ENCODE measurements around the gene FAM53C.
A peak's percentile ranks its signal among the peaks of the same experiment; 100 is the strongest.
"Not testable (repeated sequence)": the region's sequence is repeated elsewhere in the genome, so short reads cannot be mapped to it uniquely, and the experiment has no call there.

Gene FAM53C

DNA sequence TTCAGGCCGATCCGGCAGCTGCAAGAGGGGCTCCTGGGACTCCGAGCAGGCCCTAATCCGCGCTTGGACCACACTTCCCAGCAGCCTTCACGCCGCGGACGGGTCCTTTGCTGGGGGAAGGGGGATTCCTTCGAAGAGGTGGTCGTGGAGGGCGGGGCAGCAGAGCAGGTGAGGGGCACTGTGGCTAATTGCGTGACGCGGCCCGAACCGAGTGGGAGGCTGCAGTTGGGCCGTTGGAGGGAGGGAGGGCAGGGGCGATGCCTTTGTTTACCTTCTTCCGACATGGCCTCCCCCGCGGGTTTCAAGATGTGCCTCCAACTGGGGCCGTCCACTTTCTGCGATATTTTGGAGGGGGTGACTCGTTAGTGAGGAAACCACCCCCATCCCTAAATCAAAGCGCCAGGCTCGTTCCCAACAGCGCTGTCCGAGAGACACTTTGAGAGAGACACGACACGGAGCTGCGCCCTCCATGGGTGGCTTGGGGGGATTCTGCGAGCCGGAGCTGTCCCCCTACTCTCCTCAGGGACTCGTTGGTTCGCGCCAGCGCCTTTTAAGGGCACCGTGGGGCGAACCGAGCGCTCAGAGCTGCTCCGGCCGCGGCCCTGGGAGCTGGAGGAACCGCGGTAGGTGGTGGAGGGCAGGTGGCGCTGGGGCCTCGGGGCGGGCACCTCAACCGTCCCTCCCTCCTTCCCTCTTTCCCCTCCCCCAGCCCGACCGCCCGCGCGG is at the start of gene FAM53C:
FAM53C (plus strand) TSS at position 582 of the 726 bp plus-strand sequence. CDS start 3,070 bp downstream, outside the sequence.
- peak; percentile 89 for DNase-seq

DNA sequence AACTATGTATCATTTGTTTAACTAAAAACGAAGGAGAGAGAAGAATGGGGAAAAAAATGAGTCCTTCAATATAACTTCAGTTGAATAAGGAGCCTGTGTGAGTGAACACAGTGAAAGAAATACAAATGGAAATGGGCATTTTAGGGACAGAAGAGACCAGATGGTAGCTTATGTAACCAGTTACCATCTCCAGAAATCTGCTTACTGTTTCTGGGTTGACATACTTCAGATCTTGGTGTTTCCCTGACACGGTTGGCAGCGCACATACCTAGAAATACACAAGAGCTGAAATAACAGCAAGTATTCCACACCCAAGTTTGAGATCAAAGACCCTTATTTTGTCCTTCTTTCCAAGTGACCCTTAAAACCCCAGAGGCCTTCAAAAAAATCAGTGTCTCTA is 48.8 kb upstream of the FAM53C start:
- DNase-seq, result no peak

DNA sequence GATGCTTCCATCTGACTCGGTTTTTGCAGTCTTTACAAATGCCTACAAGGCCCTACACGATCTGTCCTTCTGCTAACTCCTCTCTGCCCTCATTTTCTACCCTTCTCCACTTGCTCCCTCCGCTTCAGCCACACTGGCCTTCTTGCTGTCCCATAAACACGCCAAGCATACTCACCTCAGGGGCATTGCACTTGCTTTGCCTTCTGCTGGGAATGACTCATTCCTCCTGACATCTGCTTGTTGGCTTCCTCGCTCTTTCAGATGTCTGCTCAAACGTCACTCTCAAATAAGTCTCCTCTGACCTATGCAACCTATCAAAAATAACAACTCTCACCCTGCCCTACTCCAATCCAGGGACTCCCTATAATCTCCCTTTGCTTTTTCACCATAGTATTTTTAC is 34.7 kb upstream of the FAM53C start:
- no peak for DNase-seq

DNA sequence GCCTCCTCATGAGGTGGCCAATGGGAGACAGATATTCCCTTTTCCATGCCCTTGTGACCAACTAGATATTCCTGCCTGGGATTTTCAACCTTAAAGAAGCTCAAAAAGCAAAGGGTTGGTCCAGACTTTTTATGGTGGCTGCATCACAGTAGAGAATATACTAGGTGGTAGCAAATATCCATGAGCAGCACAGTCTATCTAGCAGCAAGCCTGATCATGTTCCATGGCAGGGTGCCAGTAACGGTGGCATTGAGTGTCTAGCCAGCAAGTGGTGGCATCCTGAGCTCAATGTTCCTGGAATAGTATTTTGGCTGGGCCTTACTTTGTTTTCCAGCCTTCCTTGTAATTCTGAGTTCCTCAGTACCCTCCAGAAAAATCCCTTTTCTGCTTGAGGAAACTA is 32.3 kb upstream of the FAM53C start:
- DNase-seq, result no peak

DNA sequence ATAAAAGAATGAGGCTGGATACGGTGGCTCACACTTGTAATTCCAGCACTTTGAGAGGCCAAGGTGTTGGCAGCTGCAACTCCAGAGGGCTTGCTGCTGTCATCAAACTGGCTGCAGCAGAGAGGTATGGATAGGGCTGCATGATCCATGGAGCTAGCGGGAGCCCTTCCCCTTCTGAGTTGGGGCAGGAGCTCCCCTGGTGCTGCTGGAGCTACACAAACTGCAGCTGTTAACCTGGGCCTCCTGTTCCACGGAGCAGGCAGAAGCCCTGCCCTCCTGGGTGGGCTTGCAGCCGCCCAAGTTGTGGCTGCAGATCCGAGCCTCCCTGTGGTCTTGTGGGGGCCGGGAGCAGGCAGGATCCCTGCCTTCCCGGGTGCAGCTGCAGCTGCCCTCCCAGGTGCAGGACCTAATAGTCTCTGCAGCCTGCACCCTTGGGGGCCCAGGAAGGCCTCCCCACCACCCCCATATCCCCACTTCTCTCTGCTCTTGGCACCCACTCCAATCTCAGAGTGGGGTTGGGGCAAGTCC is 22.3 kb upstream of the FAM53C start:
- DNase-seq, result no peak

DNA sequence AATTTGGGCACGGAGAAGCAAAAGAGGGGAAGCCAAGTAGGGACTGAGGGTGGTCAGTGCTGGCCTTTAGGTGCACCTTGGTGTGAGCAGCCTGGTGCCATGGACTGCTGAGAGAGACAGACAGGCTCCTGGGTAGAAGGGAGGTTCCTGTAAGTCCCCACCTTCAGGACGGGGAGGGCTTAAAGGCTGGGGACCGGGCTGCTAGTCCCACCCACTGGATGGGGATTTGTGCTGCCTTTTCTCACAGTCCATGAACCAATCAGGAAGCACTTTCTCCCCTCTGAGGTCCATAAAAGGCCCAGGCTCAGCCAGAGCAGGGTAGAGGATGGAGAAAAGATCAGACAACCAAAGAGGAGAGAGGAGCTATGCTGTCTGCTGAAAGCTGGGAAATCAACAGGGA is 21.7 kb upstream of the FAM53C start:
- DNase-seq, result no peak

DNA sequence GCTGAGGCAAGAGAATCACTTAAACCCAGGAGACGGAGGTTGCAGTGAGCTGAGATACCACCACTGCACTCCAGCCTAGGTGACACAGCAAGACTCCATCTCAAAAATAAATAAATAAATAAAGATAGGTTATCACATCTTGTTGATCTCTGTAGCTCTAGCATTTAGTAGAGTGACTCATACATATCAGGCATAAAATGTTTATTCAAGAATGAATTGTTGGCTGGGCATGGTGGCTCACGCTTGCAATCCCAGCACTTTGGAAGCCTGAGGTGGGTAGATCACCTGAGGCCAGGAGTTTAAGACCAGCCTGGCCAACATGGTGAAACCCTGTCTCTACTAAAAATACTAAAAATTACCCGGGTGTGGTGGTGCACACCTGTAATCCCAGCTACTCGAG is 19.9 kb upstream of the FAM53C start:
- not testable (repeated sequence) for DNase-seq

DNA sequence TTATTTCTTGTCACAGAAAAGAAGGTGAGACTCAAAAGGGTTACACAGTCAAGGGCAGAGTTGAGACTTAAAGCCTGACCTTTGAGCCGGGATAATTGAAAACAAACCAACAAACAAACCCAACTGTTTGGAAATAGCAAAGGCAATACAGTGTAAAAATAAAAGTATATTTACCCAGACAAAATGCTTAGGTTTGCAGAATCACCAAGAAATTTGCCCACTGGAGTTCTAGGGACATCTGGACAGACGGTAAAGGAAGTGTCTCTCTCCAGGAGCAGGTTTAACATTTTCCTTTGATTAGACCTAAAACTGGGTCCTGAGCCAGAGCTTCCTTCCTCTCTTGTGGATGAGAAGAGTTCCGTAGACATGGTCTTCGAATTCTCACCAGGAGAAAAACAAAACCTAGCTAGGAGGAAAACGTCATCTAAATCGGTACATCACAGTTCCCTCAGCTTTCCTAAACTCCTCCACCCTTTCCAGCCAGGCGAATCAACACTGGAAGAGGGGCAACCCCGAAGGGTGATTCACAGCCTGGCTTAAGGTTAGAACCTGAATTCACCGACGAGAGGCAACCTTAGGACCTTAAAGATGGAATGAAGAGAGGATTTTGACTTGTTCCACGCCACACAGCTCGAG is 7.1 kb upstream of the FAM53C start:
- DNase-seq, result no peak

DNA sequence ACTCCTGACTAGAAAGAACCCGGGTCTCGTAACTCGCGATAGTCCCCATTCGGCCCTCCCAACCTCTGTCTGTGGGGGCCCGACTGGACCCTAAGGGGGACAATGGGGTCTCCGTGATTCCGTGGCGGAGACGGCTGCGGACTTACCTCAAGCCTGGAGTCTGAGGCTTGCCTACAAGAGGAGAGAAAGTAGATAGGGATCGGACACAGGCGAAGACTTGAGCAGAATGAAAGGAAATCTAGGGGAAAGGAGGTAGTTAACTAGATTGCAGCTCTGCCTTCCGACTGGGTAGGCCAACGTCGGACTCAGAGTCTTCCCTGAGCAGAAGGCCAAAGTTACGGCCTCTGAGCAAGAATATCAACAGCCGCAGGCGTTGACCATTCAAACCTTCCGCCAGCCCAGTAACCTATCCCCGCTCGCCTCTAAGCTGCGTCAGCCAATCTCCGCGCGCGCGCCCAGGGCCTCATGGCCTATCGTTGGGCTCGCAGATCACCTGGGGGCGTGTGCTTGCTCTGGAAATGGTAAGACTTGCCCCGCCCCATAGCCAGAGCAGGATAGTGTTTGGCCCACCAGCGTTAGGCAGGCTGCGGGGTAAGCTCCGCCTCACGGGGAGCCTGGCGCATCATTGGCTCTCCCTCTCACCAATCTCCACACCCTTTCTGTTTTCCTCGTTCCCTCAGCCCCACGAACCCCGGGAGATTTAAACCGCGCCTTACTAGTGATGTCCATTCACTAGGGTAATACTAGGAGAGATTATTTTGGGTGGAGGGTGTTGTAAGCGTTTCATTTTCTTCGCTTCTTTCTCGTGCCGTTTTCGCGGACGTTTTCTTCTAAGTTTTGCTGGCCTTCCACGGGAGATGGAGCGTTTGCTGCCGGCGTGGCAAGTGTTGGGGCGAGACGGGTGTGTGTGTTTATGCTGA is 6.4 kb upstream of the FAM53C start, which contains the start of gene CDC25C:
CDC25C (minus strand) TSS at position 356 of the 920 bp plus-strand sequence. CDS start 624 bp downstream, outside the sequence.
- peak; percentile 98 for DNase-seq

DNA sequence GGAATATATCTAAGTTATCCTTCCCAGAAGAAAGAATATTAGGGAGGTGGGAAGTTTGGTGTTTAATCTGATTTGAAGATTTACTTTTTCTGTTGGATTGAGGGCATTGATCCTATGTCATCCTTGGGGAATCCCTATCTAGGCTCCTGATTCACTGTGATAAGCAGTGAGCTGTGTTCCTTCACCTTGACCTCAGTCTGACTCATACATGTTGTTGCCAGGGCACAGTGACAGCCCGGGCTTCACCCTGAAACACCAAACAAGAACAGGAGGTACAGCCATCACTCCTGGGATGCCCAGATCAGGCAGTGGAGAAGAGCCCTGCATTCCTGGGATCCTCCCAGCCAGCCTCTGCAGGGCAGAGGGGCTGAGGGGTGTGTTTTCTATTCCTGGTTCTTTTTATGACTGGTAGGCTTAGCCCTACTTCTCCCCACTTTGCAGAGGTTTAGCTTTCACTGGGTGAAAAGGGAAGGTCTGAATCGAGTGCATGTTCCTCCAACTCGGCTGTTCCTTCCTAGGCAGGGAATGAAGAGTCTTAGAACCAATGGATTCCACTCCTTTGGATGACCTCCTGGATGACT is 3.1 kb upstream of the FAM53C start:
- no peak for DNase-seq

DNA sequence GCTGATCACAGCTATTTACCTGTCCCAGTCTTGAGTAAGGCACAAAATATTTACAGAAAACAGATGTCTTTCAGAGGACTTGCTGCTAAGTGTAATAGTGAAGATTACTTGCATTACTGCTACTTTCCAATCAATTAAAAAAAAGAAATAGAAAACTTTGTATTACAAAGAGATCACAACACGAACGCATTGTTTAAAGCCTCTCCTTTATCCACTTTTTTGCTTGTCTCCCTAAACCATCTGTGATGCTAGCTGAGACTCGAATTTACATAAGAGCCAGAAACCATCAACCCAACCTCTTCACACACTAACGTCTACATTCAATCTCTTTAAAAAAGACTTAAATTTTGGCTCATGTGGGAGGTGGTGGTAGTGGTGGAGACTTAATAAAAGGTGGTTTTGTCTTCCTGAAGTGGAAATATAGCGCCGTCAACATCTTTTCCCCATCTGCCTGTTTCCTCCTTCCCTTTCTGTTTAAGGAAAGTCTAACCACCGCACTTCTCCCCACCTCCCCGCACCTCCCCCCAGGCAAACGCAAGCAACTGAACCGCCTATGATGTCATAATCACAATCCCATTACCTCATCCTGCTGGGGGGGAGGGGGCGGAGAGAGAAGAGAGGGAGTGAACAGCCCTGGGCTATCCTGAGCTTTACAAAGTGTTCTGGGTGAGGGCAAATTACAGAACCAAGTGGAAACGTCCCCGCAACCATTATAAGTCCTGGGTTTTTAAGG is 948 bp upstream of the FAM53C start:
- DNase-seq, result peak; percentile 72

DNA sequence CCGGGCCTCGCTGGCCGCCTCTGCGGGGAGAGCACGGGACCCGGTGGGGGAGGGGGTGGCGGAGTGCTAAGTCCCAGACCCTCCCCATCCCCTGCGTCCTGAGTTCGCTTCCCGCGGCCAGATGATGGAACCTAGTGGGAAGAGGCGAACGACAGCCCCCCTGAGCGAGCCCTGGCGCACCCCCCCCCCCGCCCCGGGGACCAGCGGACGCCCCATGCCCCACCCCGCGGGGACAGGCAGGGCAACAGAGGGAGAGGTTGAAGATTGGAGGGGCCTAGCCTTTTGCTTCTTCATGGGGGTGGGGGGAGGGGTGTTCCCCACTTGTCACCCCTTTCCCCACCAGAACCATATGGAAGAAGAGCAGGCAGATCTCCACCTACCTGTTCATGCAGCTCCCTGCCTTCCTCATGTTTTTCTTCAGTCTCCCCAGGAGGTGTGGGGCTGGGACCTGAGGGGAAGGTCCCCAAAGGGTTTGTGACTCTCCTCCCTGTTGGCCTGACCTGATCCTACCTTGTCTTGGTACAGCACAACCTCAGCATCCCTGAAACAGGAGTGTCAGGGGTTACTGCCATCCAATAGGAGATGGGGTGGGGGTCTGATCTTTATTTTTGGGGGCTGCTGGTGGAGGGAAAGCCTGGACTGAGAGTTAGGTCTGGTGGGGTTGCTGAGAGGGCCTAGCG is 485 bp downstream of the FAM53C start:
- no peak for DNase-seq

DNA sequence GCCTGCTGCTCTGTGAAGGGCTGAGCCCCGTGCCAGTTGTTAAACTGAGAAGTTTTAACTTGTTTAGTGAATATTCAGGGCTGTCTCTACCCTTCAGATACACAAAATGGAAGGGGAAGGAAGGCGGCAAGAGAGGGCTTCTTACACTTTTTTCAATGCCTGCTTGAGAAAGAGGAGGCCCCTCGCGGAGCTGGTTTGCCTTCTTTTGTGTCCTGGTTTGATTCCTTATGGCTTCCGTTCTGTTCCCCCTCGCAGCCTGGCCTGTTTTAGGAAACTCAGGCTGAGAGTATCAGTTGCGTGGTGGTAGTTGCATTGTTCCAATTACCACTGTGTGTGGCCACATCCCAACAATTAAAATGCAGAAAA is 1.0 kb downstream of the FAM53C start:
- DNase-seq, result no peak

DNA sequence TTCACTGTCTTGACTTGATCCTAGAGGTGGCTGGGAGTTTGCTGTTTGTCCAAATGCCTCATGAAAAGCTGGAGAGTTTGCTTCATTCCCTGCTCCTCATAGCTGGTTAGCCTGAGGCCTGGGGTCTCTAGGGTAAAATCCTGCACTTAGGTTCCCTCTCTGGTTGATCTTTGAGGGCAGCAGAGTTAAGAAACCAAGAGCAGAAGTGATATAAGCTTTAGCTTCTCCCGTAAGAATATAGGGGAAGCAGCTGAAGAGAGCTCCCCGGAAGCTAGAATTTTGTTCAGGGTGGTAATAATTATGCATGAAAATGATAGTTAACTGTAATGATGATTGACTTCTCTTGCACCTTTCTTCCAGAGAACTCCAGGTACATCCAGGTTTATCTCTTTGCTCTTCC is 1.4 kb downstream of the FAM53C start:
- no peak for DNase-seq

DNA sequence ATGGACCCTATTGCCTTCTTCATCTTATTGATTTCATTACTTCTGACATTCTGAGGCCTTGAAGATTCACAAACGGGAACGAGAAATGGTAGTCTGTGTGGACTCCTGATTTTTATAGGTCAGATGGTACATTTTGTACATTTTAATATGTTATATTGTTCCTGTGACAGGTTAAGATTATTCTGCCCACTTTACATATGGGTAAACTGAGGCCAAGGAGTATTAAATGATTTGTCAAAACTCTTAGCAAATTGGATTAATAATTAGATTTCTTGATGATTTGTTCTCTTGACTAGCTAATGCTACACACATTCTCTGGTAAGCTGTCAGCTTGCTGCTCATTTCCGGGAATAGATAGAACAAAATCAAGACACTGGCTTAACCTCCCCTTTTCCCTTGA is 1.9 kb downstream of the FAM53C start:
- DNase-seq, result no peak

DNA sequence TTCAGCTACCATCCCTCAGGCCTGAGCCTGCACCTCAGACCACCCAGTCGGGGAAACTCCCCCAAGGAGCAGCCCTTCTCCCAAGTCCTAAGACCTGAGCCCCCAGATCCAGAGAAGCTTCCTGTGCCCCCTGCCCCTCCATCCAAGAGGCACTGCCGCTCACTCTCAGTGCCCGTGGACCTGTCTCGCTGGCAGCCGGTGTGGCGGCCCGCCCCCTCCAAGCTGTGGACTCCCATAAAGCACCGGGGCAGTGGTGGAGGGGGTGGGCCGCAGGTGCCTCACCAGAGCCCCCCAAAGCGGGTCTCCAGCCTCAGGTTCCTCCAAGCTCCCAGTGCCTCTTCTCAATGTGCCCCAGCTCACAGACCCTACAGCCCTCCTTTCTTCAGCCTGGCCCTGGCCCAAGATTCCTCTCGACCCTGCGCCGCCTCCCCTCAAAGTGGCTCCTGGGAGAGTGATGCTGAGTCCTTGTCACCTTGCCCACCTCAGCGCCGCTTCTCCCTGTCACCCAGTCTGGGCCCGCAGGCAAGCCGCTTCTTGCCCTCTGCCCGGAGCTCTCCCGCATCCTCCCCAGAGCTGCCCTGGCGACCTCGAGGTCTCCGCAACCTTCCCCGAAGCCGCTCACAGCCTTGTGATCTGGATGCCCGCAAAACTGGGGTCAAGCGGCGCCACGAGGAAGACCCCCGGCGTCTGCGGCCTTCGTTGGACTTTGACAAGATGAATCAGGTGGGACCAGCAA is 7.0 kb downstream of the FAM53C start:
- DNase-seq, result no peak

DNA sequence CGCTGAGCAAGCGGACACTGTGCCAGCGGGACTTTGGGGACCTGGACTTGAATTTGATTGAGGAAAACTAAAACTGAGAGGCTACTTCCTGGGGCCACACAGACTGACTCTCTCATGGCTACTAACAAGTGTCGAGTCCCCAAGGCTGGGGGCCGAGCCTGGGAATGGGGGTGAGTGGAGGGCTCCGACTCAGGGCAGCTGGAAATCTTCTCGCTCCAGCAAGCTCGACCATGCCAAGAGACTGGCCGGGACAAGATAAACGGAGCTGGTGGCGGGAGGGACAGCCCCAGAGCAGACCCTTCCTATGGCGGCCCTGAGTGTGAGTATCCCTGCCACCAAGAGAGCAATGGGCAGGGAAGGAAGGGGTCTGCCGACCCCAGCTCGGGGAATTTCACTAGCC is 8.8 kb downstream of the FAM53C start:
- no peak for DNase-seq

DNA sequence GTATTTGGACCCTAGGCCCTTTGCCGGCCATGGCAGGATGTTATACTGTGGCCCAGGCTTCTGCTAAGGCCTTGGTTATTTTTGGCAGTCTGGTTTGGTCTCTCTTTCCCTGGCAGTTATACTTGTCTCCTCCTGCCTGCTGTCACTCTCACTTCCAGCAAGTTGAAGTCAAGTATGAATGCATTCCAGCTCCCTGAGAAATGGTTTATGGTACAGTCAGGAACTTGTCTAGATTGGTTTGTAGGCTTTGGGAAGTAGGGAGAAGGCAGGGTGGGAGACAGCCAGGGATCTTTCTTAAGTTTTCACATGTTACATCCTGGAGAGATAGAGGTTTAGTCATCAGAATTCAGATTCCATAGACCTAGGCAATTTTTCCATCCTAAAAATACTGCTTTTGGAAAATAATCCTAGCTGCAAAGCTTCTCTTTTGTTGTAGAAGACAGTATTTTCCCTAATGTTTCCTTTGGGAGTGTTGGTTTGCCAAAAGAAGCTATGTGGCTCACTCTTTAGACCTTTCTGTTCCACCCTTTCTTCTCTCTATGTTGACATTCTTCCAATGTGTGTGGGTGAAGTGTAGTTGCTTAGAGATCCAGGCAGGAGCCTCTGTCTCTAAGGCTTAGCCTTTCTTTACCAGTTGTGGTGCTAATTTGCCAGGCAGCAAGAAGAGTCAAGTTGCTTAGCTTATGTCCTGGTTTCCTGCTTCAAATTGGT is 11.9 kb downstream of the FAM53C start:
- DNase-seq, result no peak

DNA sequence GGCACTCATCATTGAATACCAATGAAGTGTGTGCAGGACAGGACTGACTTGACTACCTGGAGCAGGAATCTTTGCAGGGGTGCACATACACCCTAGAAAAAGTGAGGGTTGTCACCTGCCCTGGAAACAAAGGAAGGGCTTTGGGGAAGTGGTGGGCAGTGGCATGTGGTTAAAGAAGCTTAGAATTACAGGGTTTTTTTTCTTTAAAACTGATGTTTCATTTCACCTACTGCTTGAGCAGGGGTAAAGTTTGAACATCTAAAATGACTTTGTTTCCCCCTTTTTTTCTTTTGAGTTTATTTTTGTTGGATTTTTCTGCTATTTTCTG is 12.5 kb downstream of the FAM53C start:
- DNase-seq, result no peak

DNA sequence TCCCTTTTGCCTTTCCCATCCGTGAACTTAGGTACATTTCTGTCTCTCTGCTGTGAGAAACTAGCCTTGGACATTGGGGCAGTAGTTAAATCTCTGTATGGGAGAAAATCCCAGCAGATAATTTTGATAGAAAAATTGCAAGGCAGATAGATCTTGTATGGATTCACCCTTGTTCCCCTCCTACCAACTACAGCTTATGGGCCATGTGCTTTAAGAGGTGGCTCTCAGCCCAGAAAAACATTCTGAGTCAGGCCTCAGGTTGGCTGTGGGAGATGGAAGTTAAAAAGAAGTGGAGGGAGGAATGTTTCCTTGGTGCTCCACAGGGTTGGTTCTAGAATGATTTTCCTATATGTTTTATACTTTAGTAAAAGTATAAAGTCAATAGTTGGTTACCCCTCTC is 13.0 kb downstream of the FAM53C start:
- no peak for DNase-seq

Data from CD4-positive, alpha-beta T cell treated with Interleukin-4 for 4 hours (primary cell).